Right lobe of liver (tissue), 4 donors: ENCODE results near the gene FCAR.

Experiments used
- POLR2A ChIP-seq: fragments of 450-650 bp; IDR thresholded peaks from one replicate; pipeline ENCODE4 v1.6.1; 2017; ENCODE audit warnings: antibody characterized with exemption, mild to moderate bottlenecking
- TF ChIP-seq, protein P1 (sequence below), 4 donors: fragments of 200-600 bp in 3 of 4; fragments of 450-650 bp in 1 of 4; IDR thresholded peaks; one replicate each; pipeline versions ENCODE4 v1.5.1 to v1.8.0; 2016 to 2022; ENCODE audit warnings: antibody characterized with exemption in 4 of 4, mild to moderate bottlenecking in 2 of 4
- donor health status: DM: no; HTN: no; CAD: no.
- donor health status: DM: no; HTN: no; CAD: no.
- donor health status: DM: no; HTN: yes; CAD: no.

GRCh38 chr19:54883228-54883627, 9.2 kb downstream of the FCAR start:
- TF ChIP-seq, protein P1, sequence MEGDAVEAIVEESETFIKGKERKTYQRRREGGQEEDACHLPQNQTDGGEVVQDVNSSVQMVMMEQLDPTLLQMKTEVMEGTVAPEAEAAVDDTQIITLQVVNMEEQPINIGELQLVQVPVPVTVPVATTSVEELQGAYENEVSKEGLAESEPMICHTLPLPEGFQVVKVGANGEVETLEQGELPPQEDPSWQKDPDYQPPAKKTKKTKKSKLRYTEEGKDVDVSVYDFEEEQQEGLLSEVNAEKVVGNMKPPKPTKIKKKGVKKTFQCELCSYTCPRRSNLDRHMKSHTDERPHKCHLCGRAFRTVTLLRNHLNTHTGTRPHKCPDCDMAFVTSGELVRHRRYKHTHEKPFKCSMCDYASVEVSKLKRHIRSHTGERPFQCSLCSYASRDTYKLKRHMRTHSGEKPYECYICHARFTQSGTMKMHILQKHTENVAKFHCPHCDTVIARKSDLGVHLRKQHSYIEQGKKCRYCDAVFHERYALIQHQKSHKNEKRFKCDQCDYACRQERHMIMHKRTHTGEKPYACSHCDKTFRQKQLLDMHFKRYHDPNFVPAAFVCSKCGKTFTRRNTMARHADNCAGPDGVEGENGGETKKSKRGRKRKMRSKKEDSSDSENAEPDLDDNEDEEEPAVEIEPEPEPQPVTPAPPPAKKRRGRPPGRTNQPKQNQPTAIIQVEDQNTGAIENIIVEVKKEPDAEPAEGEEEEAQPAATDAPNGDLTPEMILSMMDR (IDR thresholded peaks at IDR 0.05), result no peak
- TF ChIP-seq POLR2A, result no peak
